Adrenal gland (tissue), 12 donors: Measurements from ENCODE around the gene PCSK6. TPM values are rescaled to one million over a fixed set of nuclear protein-coding genes. Genes with fewer than 3 reads are reported as not detected.

Source experiments
- DNase-seq, 7 donors: peaks; one replicate each; pipeline ENCODE4 v3.0.0-alpha.2; 2019 to 2020
- H3K27ac ChIP-seq, 5 donors: fragments of 200-600 bp; sonication (generic) in 4 of 5; 1 replicate in 3 of 5; 2 replicates in 2 of 5; pipeline versions ENCODE4 v1.5.1 to v1.8.0; 2016 to 2020; ENCODE audit warnings: mild to moderate bottlenecking in 1 of 5
- H3K27me3 ChIP-seq: fragments of 200-600 bp; 2 replicates; pipeline ENCODE4 v1.8.0; 2021
- H3K36me3 ChIP-seq, 2 donors: fragments of 200-600 bp; replicated peaks in 1 of 2; 1 replicate in 1 of 2; 2 replicates in 1 of 2; pipeline versions ENCODE4 v1.5.1 to v1.8.0; 2018 to 2022
- H3K4me1 ChIP-seq, 2 donors: fragments of 200-600 bp; replicated peaks in 1 of 2; 1 replicate in 1 of 2; 2 replicates in 1 of 2; pipeline versions ENCODE4 v1.5.1 to v1.8.0; 2018 to 2021
- H3K4me3 ChIP-seq, 4 donors: fragments of 200-600 bp; sonication (generic) in 3 of 4; one replicate each; pipeline ENCODE4 v1.5.1; 2016 to 2018
- H3K9me3 ChIP-seq, 3 donors: fragments of 200-600 bp; sonication (generic) in 1 of 3; replicated peaks in 1 of 3; 1 replicate in 2 of 3; 2 replicates in 1 of 3; pipeline versions ENCODE4 v1.5.1 to v1.8.0; 2016 to 2021
- POLR2A ChIP-seq, 2 donors: fragments of 450-650 bp; IDR thresholded peaks; one replicate each; pipeline ENCODE4 v1.6.1; 2017; ENCODE audit warnings: antibody characterized with exemption in 2 of 2, mild to moderate bottlenecking in 2 of 2, moderate library complexity in 1 of 2
- WGBS, 4 donors: extraction: QIAGEN DNeasy Blood & Tissue Kit in 2 of 4; methylation state at CpG; one replicate each; pipeline versions ENCODE4 v1.1.5 to v1.1.7; 2013 to 2017; 5-methylcytosine and 5-hydroxymethylcytosine counted together
- intact Hi-C, 2 donors: fragments of 100-400 bp; cut with DNase I; formaldehyde crosslinking; loops; one replicate each; pipeline versions ENCODE4 v1.14.1 to v1.15.0; 2022 to 2023
- polyA plus RNA-seq, 3 donors: library from polyadenylated mRNA; stranded (reverse); fragments of 200-250 nt in 2 of 3; fragments of 350-450 nt in 1 of 3; fragmentation: Illumina TruSeq in 1 of 3; extraction: RNeasy Lipid Tissue Mini Kit (QIAGEN cat#74804) in 1 of 3; gene quantifications; one replicate each; pipeline ENCODE4 v1.2.3, GENCODE V29; 2013 to 2014
- total RNA-seq, 9 donors: library from RNA; depleted of rRNA in 4 of 9; stranded (reverse); fragments of >200 nt in 4 of 9; fragments of 120-200 nt in 1 of 9; fragmentation: NEBNext Ultra II Directional in 1 of 9; extraction: Animal tissue kit (Norgen Biotek cat#: 25700) in 1 of 9; gene quantifications; one replicate each; pipeline versions ENCODE4 v1.1.0 to v1.2.4, GENCODE V29; 2013 to 2023
- TF ChIP-seq, protein P1 (sequence below), 6 experiments: fragments of 450-650 bp in 4 of 6; fragments of 200-600 bp in 2 of 6; sonication (generic) in 1 of 6; IDR thresholded peaks; 1 replicate in 5 of 6; 2 replicates in 1 of 6; pipeline versions ENCODE4 v1.5.1 to v1.8.0; 2016 to 2021; ENCODE audit warnings: antibody characterized with exemption in 6 of 6, mild to moderate bottlenecking in 2 of 6, moderate library complexity in 1 of 6
- donor health status: healthy with polysubstance abuse.
- donor health status: Bipolar disorder and iron deficiency.
- donor health status: DM: yes; HTN: yes; CAD: no.
- donor health status: DM: no; HTN: no; CAD: no.
- donor health status: DM: no; HTN: no; CAD: no.
- donor health status: DM: yes; HTN: yes; CAD: no.

Gene PCSK6
- total and polyA plus RNA-seq, 12 donors: 0.88 to 53.0 (median 5.6) TPM

DNA sequence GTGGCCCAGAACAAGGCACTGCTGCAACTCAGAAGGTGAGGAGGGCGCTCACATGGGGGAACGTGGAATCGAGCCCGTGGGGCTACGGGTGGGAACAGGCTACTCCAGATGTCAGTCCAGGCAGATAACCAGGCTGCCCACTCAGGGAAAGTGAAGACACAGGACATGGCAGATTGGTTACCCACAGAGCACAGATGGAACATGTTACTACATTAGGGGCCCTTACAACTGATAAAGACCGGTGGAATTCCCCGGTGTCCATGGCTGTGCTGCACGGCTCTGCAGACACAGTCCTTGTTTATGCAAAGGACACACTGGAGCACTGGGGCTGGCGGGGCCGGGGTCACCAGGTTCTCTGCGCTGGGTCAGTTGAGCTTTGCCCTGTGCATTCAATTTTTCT, 36.9 kb downstream of the PCSK6 start:
- H3K9me3 ChIP-seq: no peaks in the 10 kb centered on the region

DNA sequence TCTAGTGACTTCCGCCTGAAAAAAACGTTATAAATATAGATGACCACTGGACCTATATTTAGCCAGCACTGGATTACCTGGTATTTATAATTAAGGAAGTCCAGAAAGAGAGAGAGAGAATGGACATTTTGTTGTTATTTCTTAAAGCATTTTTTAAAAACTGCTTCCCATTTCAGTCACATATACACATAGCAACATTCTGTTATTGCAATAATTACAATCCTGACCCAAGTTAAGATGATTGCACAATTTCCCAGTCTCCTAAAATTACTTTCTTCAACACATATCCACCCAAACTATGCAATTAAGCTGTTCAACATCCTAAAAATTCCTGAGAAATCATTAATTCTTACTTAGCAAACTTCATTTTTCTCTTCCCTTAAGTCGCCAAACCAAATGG, 37.7 kb downstream of the PCSK6 start:
- H3K4me1 ChIP-seq: peaks cover 20 to 29% of the 10 kb centered on the region in 2 donors
- TF ChIP-seq POLR2A (IDR thresholded peaks at IDR 0.05): no peak
- TF ChIP-seq, protein P1, sequence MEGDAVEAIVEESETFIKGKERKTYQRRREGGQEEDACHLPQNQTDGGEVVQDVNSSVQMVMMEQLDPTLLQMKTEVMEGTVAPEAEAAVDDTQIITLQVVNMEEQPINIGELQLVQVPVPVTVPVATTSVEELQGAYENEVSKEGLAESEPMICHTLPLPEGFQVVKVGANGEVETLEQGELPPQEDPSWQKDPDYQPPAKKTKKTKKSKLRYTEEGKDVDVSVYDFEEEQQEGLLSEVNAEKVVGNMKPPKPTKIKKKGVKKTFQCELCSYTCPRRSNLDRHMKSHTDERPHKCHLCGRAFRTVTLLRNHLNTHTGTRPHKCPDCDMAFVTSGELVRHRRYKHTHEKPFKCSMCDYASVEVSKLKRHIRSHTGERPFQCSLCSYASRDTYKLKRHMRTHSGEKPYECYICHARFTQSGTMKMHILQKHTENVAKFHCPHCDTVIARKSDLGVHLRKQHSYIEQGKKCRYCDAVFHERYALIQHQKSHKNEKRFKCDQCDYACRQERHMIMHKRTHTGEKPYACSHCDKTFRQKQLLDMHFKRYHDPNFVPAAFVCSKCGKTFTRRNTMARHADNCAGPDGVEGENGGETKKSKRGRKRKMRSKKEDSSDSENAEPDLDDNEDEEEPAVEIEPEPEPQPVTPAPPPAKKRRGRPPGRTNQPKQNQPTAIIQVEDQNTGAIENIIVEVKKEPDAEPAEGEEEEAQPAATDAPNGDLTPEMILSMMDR (IDR thresholded peaks at IDR 0.05): no peak
- H3K27me3 ChIP-seq: no peaks in the 10 kb centered on the region
- intact Hi-C loops: no loop called here
- no peak for DNase-seq
- no peak overlapping the region for H3K4me3 ChIP-seq
- H3K36me3 ChIP-seq: no peaks in the 10 kb centered on the region
- H3K9me3 ChIP-seq: no peaks in the 10 kb centered on the region
- 40 to 51% (median 42%) methylated on average over 3 of the region's 3 CpGs for WGBS, 4 donors
- peak overlapping the region in 3 of 5 donors; percentile 28 to 81 (median 46) for H3K27ac ChIP-seq

More for the DNA sequence above, 36.9 kb downstream of the PCSK6 start:
- no peak for DNase-seq
- Histone ChIP-seq H3K27ac (no peak overlapping the region), H3K4me3 (no peak overlapping the region), H3K4me1 (peaks cover 20 to 29% of the 10 kb centered on the region in 2 donors), H3K36me3 (no peaks in the 10 kb centered on the region), H3K27me3 (no peaks in the 10 kb centered on the region)
- 80 to 89% (median 82%) methylated on average over 11 of the region's 11 CpGs for whole genome bisulfite sequencing, 4 donors
- TF ChIP-seq, protein P1 (IDR thresholded peaks at IDR 0.05): no peak
- TF ChIP-seq POLR2A (IDR thresholded peaks at IDR 0.05): no peak
- intact Hi-C loops: no loop called here

DNA sequence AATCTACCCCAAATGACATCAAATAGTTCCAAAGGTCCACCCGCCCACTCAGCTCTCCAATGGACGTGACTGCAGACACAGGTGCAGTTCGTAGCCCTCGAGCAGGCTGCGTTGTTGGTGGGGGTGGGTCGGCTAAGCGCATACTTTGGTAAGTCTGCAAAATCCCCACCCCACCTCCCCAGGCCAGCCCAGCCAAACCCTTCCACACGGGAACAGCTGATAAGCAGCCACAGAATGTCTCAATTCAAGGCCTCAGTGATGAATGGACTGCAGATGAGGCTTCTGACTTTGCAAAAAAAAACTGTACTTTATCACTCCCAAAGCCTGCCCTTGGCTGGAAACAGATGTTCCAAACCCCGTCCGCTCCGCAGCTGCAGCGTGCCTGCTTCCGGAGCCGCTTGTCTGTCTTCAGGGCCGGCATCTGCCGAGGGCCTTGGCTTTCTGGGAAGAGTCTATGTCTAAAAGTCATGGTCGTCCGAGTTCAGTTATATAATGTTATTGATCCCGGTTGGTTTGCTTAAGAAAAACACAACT, 38.2 kb downstream of the PCSK6 start:
- Histone ChIP-seq H3K9me3 (no peaks in the 10 kb centered on the region), H3K27ac (peak overlapping the region in 3 of 5 donors; percentile 28 to 81 (median 46)), H3K4me1 (peaks cover 20 to 34% of the 10 kb centered on the region in 2 donors), H3K27me3 (no peaks in the 10 kb centered on the region), H3K4me3 (no peak overlapping the region), H3K36me3 (no peaks in the 10 kb centered on the region)
- TF ChIP-seq POLR2A (IDR thresholded peaks at IDR 0.05): no peak
- TF ChIP-seq, protein P1 (IDR thresholded peaks at IDR 0.05): no peak
- intact Hi-C loops: no loop called here
- DNase-seq: peak; percentile 74 to 90 (median 84)
- 0 to 10% (median 6%) methylated on average over 12 to 19 of the region's 19 CpGs for WGBS, 4 donors

DNA sequence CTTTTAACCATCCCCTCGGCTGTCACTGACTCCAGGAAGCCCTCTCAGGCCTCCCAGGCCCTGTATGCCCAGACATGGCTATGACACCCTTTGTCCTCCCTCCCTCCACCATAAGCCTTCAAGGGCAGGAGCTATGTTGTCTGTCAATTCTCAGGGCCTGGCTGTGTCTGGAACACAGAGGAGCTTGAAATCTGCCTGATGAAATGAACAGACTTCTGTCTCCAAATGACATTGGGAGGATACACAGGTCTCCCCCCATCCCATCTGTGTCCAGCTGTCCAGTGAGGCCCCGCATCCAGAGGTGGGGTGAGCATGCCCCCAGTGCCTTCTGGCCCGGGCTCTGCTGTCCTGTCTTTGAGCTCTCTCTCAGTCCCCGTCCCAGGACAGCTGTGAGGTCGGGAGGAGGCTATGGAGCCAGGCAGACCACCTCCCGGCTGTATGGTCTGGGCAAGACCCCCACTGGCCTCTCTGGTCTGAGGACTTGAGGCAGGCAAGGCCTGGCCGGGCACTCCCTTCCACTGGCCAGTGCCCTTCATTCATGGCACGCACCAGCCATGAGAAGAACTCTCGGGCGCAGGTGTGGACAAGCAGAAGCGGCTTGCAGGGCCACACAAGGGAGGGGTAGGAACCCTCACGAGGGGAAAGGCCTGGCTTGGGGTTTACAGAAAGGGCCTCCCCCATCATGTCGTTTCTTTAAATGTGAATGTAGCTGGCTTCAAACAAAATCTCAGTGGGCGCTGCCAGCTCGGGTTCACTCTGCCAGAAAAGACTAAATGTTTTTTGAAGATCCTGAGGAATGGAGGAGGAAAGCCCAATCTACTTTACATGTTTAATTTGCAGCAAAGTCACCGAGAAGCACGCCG, 38.9 kb downstream of the PCSK6 start:
- H3K4me3 ChIP-seq: no peak overlapping the region
- intact Hi-C loops: no loop called here
- DNase-seq: peak in 1 of 7 donors; percentile 12
- 52 to 70% (median 62%) methylated on average over 10 to 18 of the region's 18 CpGs for WGBS, 4 donors
- H3K36me3 ChIP-seq: no peaks in the 10 kb centered on the region
- TF ChIP-seq POLR2A (IDR thresholded peaks at IDR 0.05): no peak
- TF ChIP-seq, protein P1 (IDR thresholded peaks at IDR 0.05): no peak
- H3K27me3 ChIP-seq: no peaks in the 10 kb centered on the region
- peak overlapping the region in 2 of 5 donors; percentile 46 to 81 for H3K27ac ChIP-seq
- peaks cover 19 to 34% of the 10 kb centered on the region in 2 donors for H3K4me1 ChIP-seq
- H3K9me3 ChIP-seq: no peaks in the 10 kb centered on the region
